AG04449 (cell line): ENCODE measurements around the gene NR1I3.

Experiments
- CTCF ChIA-PET: fragments of 350-600 bp; formaldehyde crosslinking; extraction: SDS; loops from one replicate; lab custom pipeline; 2021; ENCODE audit warnings: antibody characterized with exemption; lab: Yijun Ruan, JAX
- POLR2A ChIA-PET: fragments of 400-600, 350-600 bp; formaldehyde crosslinking; extraction: SDS; loops from one replicate; lab custom pipeline; 2020; ENCODE audit warnings: antibody characterized with exemption, inconsistent platforms; lab: Yijun Ruan, JAX
- DNase-seq: peaks from one replicate; pipeline ENCODE4 v3.0.0-alpha.2; 2010; ENCODE audit warnings: low read depth, low spot score
- H3K4me3 ChIP-seq: 2 replicates; pipeline ENCODE4 v1.5.1; 2011; ENCODE audit warnings: low read depth, mild to moderate bottlenecking, control low read depth, low read length
- TF ChIP-seq, protein P1 (sequence below): IDR thresholded peaks from one replicate; pipeline ENCODE4 v1.5.1; 2011; ENCODE audit warnings: mild to moderate bottlenecking, moderate library complexity, low read length, control low read depth, inconsistent platforms; ENCODE audit not compliant: insufficient read depth; ENCODE audit errors: missing control alignments

The NR1I3 gene

DNA sequence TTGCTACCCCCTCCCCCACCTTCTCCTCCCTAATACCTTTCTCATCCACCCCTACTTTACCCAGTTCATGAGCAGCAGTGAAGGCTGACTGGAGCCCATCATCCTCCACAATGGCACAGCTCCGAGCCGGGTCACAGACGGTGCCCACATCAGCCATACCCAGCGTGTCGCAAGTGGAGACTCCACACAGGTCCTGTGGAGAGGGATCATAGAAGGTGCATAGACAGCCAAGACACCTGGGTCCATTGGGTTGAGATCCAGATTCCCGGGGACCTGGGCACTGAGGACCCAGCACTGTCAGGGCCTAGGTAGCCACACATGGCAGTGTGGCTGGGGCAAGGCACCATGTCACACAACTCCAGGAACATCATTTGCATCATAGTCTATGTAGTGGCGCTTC, 41.9 kb downstream of the NR1I3 start:
- ChIA-PET POLR2A (no interaction called here), CTCF (interaction anchor here (3.5 to 26.1 kb wide), 2 partner anchors 13 to 23 kb away, joined by 16 to 758 read pairs; partner anchors contain the start of genes APOA2, FCER1G and TOMM40L)
- TF ChIP-seq, protein P1, sequence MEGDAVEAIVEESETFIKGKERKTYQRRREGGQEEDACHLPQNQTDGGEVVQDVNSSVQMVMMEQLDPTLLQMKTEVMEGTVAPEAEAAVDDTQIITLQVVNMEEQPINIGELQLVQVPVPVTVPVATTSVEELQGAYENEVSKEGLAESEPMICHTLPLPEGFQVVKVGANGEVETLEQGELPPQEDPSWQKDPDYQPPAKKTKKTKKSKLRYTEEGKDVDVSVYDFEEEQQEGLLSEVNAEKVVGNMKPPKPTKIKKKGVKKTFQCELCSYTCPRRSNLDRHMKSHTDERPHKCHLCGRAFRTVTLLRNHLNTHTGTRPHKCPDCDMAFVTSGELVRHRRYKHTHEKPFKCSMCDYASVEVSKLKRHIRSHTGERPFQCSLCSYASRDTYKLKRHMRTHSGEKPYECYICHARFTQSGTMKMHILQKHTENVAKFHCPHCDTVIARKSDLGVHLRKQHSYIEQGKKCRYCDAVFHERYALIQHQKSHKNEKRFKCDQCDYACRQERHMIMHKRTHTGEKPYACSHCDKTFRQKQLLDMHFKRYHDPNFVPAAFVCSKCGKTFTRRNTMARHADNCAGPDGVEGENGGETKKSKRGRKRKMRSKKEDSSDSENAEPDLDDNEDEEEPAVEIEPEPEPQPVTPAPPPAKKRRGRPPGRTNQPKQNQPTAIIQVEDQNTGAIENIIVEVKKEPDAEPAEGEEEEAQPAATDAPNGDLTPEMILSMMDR, result no peak
- no peak overlapping the region for H3K4me3 ChIP-seq
- no peak for DNase-seq

DNA sequence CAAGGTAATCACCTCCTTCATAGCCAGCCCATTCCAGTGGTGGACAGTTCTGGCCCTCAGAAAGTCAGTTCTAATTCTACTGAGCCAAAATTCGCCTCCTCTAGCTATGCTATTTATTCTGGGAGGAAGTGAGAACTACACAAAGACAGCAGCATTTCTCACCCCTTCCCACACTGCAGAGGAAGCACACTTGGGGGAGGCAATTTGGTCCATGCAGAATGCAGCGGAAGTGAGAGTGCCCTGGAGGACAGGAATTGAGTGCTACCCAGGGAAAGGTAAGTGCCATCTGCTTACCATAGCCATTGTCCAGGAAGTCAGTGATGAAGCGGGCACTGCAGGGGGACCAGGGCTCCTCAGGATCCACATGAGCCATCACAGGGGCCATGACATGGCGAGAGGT, 42.8 kb downstream of the NR1I3 start:
- H3K4me3 ChIP-seq, result no peak overlapping the region
- ChIA-PET CTCF (interaction anchor here (1.2 to 26.1 kb wide), 3 partner anchors 12 to 189 kb away, joined by 8 to 758 read pairs (median 96); partner anchors contain the start of genes APOA2, FCER1G and TOMM40L), POLR2A (no interaction called here)
- TF ChIP-seq, protein P1, result no peak
- no peak for DNase-seq

DNA sequence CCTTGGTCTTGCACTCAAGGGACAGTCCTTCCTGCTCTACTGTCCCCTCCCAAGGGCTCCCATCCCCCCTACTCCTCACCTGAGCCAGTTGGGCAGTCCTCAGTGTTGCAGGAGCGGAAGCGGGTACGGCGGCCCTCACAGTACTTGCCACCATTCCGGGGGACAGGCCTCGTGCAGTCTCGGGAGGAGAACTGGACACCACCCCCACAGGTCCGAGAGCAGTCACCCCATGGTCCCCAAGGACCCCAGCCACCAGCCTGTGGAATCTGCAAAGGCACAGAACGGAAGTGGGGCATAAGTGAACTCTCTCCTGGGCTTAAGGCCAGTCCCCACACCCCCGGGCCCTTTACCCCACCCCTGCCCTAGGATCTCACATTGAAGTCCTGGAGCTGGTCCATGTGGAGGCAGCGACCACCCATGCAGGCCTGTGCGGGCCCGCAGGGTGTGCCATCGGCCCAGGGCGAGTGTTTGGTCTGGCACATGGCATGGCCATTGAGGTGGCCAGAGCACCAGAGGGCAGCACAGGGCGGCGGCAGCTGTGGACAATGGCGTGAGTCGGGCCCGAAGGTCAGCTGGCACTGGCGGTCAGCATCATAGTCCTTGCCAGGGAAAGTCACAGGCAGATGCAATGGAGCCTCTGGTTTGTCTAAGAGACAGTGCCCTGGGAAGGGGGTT, 44.3 kb downstream of the NR1I3 start:
- TF ChIP-seq, protein P1, result no peak
- ChIA-PET CTCF (interaction anchor here (0.9 to 26.1 kb wide), 14 partner anchors 8 to 191 kb away, joined by 3 to 758 read pairs (median 14); partner anchors contain the start of genes APOA2, B4GALT3, CFAP126 and FCER1G), POLR2A (interaction anchor here (0.6 kb wide), 1 partner anchor 10 kb away, joined by 3 read pairs; no protein-coding TSS in a partner anchor)
- no peak for DNase-seq
- H3K4me3 ChIP-seq, result no peak overlapping the region

DNA sequence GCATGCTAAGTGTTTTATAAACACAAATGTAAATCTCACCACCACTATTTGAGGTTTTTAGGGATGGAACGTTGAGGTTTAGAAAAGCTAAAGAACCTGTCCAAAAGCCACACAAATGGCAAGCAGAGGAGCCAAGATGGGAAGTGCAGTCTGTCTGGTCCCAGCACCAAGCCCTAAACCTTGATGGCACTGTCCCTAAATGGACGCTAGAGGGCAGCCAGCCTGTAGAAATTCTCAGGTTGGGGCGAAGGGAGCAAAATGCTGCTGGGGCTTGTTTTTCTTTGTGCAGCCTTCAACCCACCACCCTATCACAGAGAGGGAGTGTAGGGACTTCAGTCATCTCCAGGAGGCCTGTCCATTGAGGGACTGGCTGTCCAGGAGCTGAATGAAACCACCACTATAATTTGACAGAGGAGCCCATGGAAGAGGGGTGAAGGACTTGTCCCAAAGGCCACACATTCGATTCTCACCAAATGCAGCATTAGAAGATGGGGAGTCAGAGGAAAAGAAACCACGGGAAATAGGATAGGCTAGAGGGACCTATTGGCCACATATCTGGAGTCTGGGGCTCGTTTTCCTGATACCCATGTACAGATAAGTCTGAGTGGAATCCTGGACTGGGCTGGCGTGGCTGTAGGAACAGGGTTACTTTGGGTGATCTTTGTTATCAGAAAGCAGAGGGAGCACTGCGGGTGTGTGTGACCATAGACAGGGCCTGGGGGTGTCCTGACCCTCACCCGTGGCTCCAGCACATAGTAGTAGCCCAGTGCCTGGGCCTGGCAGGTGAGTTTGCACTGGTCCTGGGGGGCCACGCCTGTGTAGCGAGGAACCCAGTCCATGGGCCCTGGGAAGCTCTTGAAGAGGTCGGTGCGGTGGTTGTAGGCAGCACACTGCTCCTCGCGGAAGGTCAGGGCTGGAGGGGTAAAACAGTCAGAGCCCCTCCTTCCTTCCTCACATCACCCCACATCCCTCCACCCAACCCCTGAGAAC, 45.2 kb downstream of the NR1I3 start:
- no peak overlapping the region for H3K4me3 ChIP-seq
- ChIA-PET CTCF (interaction anchor here (0.6 to 26.1 kb wide), 29 partner anchors 7 to 221 kb away, joined by 3 to 758 read pairs (median 5); partner anchors contain the start of genes APOA2, B4GALT3, CFAP126 and FCER1G), POLR2A (no interaction called here)
- no peak for DNase-seq
- TF ChIP-seq, protein P1, result peak; percentile 90

DNA sequence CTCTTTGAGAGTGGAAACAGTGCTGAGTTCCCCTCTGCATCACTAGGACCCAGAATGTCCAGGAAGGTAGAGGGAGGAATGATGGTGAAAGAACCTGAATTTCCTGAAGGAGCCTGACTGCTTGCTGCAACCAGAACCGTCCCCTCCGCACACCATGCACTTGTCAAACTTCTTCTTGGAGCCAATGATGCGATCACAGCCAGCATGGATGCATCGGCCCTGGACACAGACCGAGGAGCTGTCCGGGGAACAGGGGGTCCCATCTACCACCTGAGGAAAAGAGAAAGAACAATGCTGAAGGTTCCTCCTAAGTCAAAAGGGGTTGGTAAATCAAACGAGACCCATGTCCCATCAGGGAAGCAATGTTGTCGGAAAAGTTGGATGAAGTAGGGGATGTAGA, 46.0 kb downstream of the NR1I3 start:
- ChIA-PET CTCF (interaction anchor here (0.6 to 26.1 kb wide), 25 partner anchors 9 to 222 kb away, joined by 3 to 758 read pairs (median 7); partner anchors contain the start of genes APOA2, B4GALT3, CFAP126 and FCER1G), POLR2A (no interaction called here)
- TF ChIP-seq, protein P1, result no peak
- DNase-seq, result no peak
- H3K4me3 ChIP-seq, result no peak overlapping the region
